Measurements from ENCODE around the gene SNTG2.
A peak's percentile ranks its signal among the peaks of the same experiment; 100 is the strongest.

SNTG2 gene

DNA sequence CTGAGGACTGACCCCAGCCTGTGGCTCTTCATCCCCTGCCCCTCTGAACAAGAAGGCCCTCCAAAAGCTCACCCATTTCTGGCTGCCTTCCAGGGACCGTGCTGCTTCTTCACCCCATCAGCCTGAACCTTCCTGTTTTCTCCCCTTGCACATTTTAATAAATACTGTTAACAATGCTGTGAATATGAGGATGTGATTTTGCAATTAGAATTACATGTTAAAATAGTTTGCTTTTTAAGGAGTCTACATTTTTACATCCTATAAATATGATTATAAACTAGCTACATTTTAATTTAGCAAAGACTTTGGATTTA is 4.0 kb downstream of the SNTG2 start:
- Mint-ChIP-seq H3K9me3 (no peaks in the 10 kb centered on the region), H3K4me1 (peaks cover 8% of the 10 kb centered on the region), H3K27ac (no peak overlapping the region), H3K27me3 (peaks cover 39% of the 10 kb centered on the region), H3K4me3 (no peak overlapping the region), H3K36me3 (no peaks in the 10 kb centered on the region)
- no peak for ATAC-seq

DNA sequence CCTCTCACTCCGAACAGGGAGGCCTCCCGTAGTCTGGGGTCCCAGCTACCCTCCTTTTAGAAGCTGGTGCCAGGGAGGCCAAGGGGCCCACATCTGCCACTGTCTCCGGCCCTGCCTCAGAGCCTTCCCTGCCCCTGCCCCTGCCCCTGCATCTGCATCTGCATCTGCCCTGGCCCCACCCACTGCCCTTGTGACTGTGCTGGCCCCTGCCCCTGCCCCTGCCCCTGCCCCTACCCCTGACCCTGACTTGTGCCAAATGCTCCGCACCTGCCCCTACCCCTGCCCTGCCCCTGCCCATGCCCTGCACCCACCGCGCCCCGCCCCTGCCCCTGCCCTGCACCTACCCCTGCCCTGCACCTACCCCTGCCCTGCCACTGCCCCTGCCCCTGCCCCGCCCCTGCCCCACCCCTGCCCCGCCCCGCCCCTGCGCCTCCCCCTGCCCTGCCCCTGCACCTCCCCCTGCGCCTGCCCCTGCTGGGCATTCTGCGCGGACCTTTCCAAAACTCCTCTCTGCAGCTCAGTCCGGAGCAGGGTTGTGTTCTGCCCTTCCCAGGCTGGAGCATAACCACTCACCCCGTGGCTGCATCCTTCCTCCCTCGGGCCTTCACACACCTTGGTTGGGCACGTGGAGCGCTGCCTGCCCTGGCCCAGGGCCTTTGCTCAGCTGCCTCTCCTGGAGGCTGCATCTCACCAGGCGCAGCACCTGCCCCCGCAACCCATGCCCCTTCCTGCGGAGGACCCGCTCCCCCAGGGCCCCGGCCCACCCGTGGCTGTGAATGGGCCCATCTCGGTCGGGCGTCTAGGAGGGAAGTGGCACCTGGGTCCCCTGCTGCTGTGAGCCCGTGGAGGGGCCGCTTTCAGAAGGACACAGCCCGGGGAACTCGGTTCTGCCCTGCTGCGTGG is 5.4 kb downstream of the SNTG2 start:
- ATAC-seq = peak; percentile 59
- no peaks in the 10 kb centered on the region for H3K9me3 Mint-ChIP-seq
- no peak overlapping the region for H3K4me3 Mint-ChIP-seq
- H3K27ac Mint-ChIP-seq = no peak overlapping the region
- H3K27me3 Mint-ChIP-seq = peaks cover 35% of the 10 kb centered on the region
- no peaks in the 10 kb centered on the region for H3K36me3 Mint-ChIP-seq
- peaks cover 5% of the 10 kb centered on the region for H3K4me1 Mint-ChIP-seq

DNA sequence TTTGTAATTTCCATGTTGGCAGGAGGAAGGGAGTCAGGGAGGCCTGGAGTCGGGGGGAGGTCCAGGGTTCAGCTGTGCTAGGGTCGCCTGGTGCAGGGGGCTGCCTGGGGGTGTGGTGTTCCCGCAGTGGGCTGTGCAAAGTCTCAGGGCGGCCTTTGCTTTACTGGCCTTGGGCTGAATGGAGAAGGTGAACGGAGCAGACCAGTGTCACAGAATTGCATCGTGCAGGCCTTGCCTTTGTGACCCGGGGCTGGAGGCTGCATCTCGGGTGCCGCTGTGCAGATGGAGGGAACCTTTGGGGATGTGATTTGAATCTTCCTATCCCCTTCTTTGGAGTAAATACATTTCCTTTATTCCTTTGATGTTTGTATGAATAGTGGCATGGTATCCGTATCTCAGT is 8.8 kb downstream of the SNTG2 start:
- no peaks in the 10 kb centered on the region for H3K36me3 Mint-ChIP-seq
- no peaks in the 10 kb centered on the region for H3K9me3 Mint-ChIP-seq
- ATAC-seq = no peak
- peaks cover 13% of the 10 kb centered on the region for H3K27me3 Mint-ChIP-seq
- no peak overlapping the region for H3K4me3 Mint-ChIP-seq
- H3K27ac Mint-ChIP-seq = no peak overlapping the region
- no peaks in the 10 kb centered on the region for H3K4me1 Mint-ChIP-seq

DNA sequence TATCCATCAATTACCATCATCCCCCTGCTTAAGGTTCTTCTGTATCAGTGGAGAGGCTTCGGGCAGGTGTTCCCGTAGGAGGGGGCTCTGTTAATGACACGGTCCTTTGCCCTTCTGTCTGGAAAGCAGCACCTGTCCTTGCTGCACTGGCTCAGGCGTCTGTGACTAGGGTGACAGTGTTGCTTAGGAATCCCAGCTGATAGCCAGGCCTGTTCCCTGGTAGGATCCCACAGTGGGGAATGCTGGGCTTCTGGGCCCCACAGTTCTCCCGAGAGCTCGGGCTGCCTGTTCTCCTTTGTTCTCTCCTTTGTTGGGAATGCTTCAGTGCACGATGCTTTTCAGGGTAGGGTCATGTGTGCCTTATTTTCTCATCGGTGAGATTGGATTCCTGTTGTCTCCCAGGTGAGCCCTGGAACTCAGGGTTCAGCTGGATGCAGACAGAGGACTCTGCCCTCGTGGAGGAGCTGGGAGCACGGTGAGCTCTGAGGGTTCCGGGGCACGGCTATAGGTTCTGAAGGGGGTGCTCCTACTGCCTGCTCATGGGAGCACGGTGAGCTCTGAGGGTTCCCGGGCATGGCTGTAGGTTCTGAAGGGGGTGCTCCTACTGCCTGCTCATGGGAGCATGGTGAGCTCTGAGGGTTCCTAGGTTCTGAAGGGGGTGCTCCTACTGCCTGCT is 9.6 kb downstream of the SNTG2 start:
- H3K4me1 Mint-ChIP-seq = no peaks in the 10 kb centered on the region
- H3K27ac Mint-ChIP-seq = no peak overlapping the region
- no peak for ATAC-seq
- H3K27me3 Mint-ChIP-seq = peaks cover 14% of the 10 kb centered on the region
- peaks cover under 1% of the 10 kb centered on the region for H3K9me3 Mint-ChIP-seq
- no peaks in the 10 kb centered on the region for H3K36me3 Mint-ChIP-seq
- H3K4me3 Mint-ChIP-seq = no peak overlapping the region

DNA sequence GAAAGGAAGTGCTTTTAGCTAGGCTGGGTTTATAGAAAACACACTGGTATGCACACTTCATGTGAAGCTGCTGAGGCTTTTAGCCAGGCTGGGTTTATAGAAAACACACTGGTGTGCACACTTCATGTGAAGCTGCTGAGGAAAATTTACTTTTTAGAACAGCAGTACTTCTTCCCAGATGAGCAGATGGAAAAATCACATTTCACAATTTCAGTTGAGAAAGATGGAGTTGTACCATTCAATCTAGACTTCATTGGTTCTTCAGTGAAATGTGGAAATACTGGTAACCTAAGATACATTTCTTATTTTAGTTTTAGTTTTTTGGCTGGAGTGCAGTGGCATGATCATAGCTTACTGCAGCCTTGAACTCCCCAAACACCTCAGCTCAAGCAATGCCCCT is 11.1 kb downstream of the SNTG2 start:
- Mint-ChIP-seq H3K4me1 (no peaks in the 10 kb centered on the region), H3K36me3 (no peaks in the 10 kb centered on the region), H3K27ac (no peak overlapping the region), H3K27me3 (peaks cover 25% of the 10 kb centered on the region), H3K9me3 (peaks cover 6% of the 10 kb centered on the region), H3K4me3 (no peak overlapping the region)
- no peak for ATAC-seq

DNA sequence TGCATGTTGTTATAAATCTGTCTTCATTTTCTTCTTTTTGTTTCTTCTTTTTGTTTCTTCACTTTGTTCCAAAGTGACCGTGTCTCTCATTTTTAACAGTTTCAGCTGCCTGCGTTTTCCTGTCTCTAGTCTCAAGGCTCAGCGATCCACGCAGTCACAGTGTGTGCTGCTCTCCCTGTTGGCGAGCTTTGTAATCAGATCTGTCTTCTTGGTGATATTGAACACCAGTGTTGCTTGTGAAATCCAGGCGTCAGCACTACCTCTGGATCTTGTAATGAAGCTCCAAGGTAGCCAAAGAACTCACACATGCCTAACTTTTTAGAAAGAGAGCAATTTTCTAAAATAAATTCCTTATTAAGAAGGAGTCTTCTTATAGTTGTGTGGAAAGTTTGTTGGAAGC is 13.2 kb downstream of the SNTG2 start:
- no peak overlapping the region for H3K27ac Mint-ChIP-seq

DNA sequence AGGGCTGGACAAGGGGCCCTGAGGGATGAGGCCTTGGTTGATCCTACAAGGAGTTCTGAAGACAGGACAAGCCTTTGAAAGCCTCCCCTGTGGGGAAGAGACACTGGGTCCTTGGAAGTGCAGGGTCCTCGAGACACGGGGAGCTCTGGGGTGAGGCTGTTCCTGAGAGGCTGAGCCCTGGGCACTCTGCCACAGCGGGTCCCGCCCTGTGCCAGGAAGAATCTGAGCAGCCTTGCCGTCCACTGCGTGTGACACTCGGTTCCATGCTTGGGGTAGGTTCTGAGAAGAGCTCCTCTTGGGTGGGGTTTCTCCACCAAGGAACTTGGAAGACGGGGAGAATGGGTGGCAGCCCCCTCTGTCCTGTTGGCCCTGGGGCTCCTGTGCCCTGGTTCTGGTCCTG is 13.9 kb downstream of the SNTG2 start:
- peak; percentile 39 for ATAC-seq
- Mint-ChIP-seq H3K4me3 (no peak overlapping the region), H3K9me3 (peaks cover 13% of the 10 kb centered on the region), H3K36me3 (no peaks in the 10 kb centered on the region), H3K27ac (no peak overlapping the region), H3K4me1 (no peaks in the 10 kb centered on the region), H3K27me3 (peaks cover 12% of the 10 kb centered on the region)

More for the DNA sequence above, 13.2 kb downstream of the SNTG2 start:
- H3K36me3 Mint-ChIP-seq = no peaks in the 10 kb centered on the region
- no peak overlapping the region for H3K4me3 Mint-ChIP-seq
- no peaks in the 10 kb centered on the region for H3K4me1 Mint-ChIP-seq
- ATAC-seq = no peak
- peaks cover 12% of the 10 kb centered on the region for H3K27me3 Mint-ChIP-seq
- H3K9me3 Mint-ChIP-seq = peaks cover 11% of the 10 kb centered on the region

DNA sequence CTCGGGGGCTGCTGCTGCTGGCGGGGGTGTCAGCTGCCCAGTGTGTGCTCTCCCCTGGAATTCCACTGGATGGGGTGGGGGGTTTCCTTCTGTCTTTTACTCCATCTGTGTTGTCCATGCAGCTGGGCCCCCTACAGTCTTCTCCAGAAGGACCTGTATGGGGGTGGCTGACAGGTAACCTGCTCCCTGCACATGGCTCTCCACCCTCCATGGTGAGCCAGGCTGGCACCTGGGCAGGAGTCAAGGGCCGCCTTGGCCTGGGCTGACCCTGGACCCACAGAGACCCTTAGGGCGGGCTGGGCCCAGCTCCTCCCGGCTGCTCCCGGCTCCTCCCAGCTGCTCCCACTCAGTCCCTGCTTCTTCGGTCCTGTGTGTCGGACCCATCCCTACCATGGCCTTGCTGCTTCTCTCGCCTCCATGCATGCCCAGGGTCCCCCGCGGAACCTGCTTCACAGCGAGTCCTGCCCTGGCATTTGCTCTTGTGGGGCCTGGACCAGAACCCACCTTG is 15.0 kb downstream of the SNTG2 start:
- H3K27me3 Mint-ChIP-seq = peaks cover 12% of the 10 kb centered on the region

GRCh38 chr2:973129-973528 is 22.5 kb downstream of the SNTG2 start:
- no peaks in the 10 kb centered on the region for H3K4me1 Mint-ChIP-seq
- H3K27me3 Mint-ChIP-seq = peaks cover 45% of the 10 kb centered on the region
- ATAC-seq = no peak
- no peak overlapping the region for H3K27ac Mint-ChIP-seq
- H3K9me3 Mint-ChIP-seq = peaks cover 21% of the 10 kb centered on the region
- H3K36me3 Mint-ChIP-seq = no peaks in the 10 kb centered on the region
- no peak overlapping the region for H3K4me3 Mint-ChIP-seq

More for the DNA sequence above, 15.0 kb downstream of the SNTG2 start:
- peaks cover 13% of the 10 kb centered on the region for H3K9me3 Mint-ChIP-seq
- no peak for ATAC-seq
- H3K4me3 Mint-ChIP-seq = no peak overlapping the region
- H3K27ac Mint-ChIP-seq = no peak overlapping the region
- H3K36me3 Mint-ChIP-seq = no peaks in the 10 kb centered on the region
- H3K4me1 Mint-ChIP-seq = no peaks in the 10 kb centered on the region

DNA sequence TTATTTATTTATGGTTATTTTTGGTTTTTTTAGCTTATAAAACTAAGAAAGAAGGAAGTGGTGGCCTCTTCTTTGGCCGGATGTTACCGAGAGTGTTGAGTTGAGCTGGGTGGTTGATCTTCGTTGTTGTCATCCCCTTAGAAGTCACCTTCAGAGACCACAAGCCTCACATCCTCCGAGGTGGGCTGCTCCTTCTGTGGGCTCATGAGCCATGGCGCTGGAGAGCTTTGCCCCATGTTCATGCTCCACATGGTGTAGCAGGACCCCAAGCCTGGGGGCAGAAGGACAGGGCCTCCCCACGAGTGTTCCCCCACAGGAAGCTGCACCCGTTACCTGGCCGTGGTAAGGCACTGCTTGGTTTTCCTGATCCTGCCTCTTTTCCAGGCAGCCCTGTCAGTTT is 23.4 kb downstream of the SNTG2 start:
- ATAC-seq = no peak
- no peaks in the 10 kb centered on the region for H3K36me3 Mint-ChIP-seq
- H3K27ac Mint-ChIP-seq = no peak overlapping the region
- peaks cover 47% of the 10 kb centered on the region for H3K27me3 Mint-ChIP-seq
- H3K4me3 Mint-ChIP-seq = no peak overlapping the region
- H3K4me1 Mint-ChIP-seq = no peaks in the 10 kb centered on the region
- H3K9me3 Mint-ChIP-seq = peaks cover 16% of the 10 kb centered on the region

DNA sequence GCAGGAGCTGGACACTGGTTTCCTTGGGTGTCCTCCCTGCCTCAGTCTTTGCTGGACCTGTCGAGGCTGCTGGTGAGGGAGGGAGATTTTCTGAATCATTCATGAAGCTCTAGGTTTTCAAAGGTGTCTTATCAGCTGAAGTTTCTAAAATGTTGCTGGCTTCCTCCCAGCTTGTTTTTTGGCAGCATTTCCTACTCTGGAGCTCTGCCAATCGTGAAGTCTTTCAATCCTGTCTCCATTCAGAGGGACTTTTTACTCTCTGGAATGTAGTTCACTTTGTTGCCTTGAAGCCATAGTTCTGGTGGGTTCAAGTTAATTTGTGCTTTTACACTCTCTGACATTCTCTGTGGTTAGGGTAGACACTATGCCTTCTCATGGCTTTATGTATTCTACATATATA is 23.9 kb downstream of the SNTG2 start:
- Mint-ChIP-seq H3K36me3 (no peaks in the 10 kb centered on the region), H3K27ac (no peak overlapping the region), H3K4me3 (no peak overlapping the region), H3K4me1 (no peaks in the 10 kb centered on the region), H3K9me3 (peaks cover 14% of the 10 kb centered on the region), H3K27me3 (peaks cover 47% of the 10 kb centered on the region)
- ATAC-seq = no peak

DNA sequence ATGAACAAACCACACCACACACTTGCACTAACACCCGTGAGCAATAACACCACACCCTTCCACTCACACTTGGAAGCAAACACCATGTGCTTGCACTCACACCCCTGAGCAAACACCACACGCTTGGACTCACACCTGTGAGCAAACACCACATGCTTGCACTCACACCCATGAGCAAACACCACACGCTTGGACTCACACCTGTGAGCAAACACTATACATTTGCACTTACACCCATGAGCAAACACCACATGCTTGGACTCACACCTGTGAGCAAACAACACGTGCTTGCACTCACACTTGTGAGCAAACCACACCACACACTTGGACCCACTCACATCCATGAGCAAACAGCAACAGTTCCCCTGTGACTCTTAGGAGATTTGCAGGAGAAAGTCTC is 24.4 kb downstream of the SNTG2 start:
- no peak for ATAC-seq
- H3K9me3 Mint-ChIP-seq = peaks cover 14% of the 10 kb centered on the region
- peaks cover 47% of the 10 kb centered on the region for H3K27me3 Mint-ChIP-seq
- H3K36me3 Mint-ChIP-seq = no peaks in the 10 kb centered on the region
- H3K4me3 Mint-ChIP-seq = no peak overlapping the region
- no peaks in the 10 kb centered on the region for H3K4me1 Mint-ChIP-seq
- H3K27ac Mint-ChIP-seq = no peak overlapping the region

DNA sequence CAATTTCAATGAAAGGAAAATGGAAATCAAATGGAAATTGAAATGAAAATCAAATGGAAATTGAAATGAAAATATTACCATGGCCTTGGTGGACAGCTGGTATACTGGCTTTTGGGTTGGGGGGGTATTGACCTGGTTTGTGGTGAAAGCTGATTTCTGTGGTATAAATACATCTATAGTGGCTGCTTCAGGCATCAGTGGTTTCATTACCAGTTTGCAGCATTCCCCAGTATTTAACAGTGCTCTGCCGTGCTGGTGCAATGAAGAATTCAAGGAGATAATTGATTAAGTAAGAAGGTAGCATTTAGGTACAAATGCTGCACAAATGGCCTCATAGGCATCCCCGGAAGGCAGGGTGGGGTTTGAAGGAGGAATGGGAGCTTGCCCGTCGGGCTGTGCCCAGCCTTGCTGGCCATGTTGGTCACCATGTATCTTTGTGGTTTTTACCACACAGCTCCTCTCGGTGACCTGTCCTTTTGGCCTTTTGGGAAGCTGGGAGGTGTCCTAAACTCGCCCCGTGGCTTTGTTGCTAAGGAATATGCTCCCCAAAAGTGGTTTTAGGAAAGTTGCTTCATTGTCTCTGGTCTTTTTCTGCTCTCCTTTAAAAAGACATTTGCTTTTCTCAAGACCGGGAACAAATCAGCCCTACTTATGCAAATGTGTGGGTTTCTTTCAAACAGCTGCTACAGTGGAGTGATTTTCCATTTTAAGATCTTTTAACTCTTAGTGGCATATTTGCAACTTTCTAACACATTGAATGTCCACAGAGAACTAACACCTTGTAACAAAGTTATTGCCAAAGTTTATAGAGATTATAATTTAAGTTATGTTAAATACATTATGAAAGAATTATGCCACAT is 28.6 kb downstream of the SNTG2 start:
- H3K27ac Mint-ChIP-seq = no peak overlapping the region
- no peak for ATAC-seq
- peaks cover 2% of the 10 kb centered on the region for H3K9me3 Mint-ChIP-seq
- H3K4me1 Mint-ChIP-seq = no peaks in the 10 kb centered on the region
- H3K27me3 Mint-ChIP-seq = peaks cover 56% of the 10 kb centered on the region
- H3K4me3 Mint-ChIP-seq = no peak overlapping the region
- H3K36me3 Mint-ChIP-seq = no peaks in the 10 kb centered on the region

DNA sequence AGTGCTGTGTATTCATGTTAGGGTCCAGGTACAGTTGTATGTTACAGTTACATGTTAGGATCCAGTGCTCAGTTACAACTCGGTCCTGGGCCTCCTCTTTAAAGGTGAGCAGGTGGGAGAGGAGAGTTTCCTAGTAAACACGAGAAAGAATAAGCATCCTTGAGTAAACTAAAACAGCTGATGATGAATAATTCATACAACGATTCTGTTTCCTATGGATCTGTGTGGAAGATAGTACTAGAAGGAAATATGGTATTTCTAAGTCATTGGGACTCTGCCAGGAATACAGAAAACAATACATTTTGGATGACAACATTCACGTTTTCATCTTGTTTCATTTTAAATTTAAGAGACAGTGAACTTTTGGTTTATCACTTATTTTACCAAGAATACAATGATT is 29.5 kb downstream of the SNTG2 start:
- Mint-ChIP-seq H3K27ac (no peak overlapping the region), H3K36me3 (no peaks in the 10 kb centered on the region), H3K4me1 (no peaks in the 10 kb centered on the region), H3K27me3 (peaks cover 58% of the 10 kb centered on the region), H3K4me3 (no peak overlapping the region), H3K9me3 (no peaks in the 10 kb centered on the region)
- no peak for ATAC-seq

DNA sequence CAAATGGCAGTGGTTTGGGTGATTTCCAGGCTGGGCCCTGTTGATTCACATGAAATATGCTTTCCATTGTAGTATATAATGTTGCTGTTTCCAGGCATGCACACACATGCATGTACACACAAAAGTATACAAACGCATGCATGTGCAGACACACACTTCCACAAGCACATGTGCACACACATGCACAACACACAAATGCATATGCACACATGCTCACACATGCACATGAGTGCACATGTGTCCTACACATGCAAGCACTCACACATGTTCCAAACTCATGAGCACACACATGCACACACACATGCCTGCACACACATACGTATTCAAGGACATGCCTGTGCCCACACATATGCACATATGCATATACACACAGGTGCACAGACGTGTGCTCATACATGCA is 30.6 kb downstream of the SNTG2 start:
- H3K4me3 Mint-ChIP-seq = no peak overlapping the region
- H3K27me3 Mint-ChIP-seq = peaks cover 52% of the 10 kb centered on the region
- no peak for ATAC-seq
- no peaks in the 10 kb centered on the region for H3K9me3 Mint-ChIP-seq
- no peaks in the 10 kb centered on the region for H3K4me1 Mint-ChIP-seq
- H3K36me3 Mint-ChIP-seq = no peaks in the 10 kb centered on the region
- no peak overlapping the region for H3K27ac Mint-ChIP-seq
